ENCODE results near the gene MCF2L.

MCF2L gene

GRCh38 chr13:113120300-113121182 is 151.5 kb downstream of the MCF2L start:
- H3K4me3 ChIP-seq (ENCODE audit: low read depth, low read length), result no peak overlapping the region
- TF ChIP-seq CTCF (IDR thresholded peaks at IDR 0.05; ENCODE audit: low read depth, low read length, missing control alignments), result no peak
- H3K36me3 ChIP-seq (replicated peaks), result no peaks in the 10 kb centered on the region
- H3K27ac ChIP-seq, result no peak overlapping the region
- in situ Hi-C loops (cut with HindIII; ENCODE audit: low pct_ligation_motif_present, low sequenced_read_pairs), result no loop called here
- no peaks in the 10 kb centered on the region for H3K27me3 ChIP-seq (replicated peaks)
- DNase-seq, result no peak

GRCh38 chr13:113121183-113121927 is 152.3 kb downstream of the MCF2L start:
- Histone ChIP-seq H3K36me3 (replicated peaks) (no peaks in the 10 kb centered on the region), H3K27ac (no peak overlapping the region), H3K27me3 (replicated peaks) (no peaks in the 10 kb centered on the region), H3K4me3 (ENCODE audit: low read depth, low read length) (no peak overlapping the region)
- in situ Hi-C loops (cut with HindIII; ENCODE audit: low pct_ligation_motif_present, low sequenced_read_pairs), result no loop called here
- TF ChIP-seq CTCF (IDR thresholded peaks at IDR 0.05; ENCODE audit: low read depth, low read length, missing control alignments), result no peak
- DNase-seq, result no peak

GRCh38 chr13:113121928-113122471 is 153.0 kb downstream of the MCF2L start:
- Histone ChIP-seq H3K36me3 (replicated peaks) (no peaks in the 10 kb centered on the region), H3K27me3 (replicated peaks) (no peaks in the 10 kb centered on the region), H3K4me3 (ENCODE audit: low read depth, low read length) (no peak overlapping the region), H3K27ac (no peak overlapping the region)
- no peak for DNase-seq
- no peak for TF ChIP-seq CTCF (IDR thresholded peaks at IDR 0.05; ENCODE audit: low read depth, low read length, missing control alignments)
- in situ Hi-C loops (cut with HindIII; ENCODE audit: low pct_ligation_motif_present, low sequenced_read_pairs), result no loop called here

- peak; percentile 29 for TF ChIP-seq CTCF (IDR thresholded peaks at IDR 0.05; ENCODE audit: low read depth, low read length, missing control alignments)
- in situ Hi-C loops (cut with HindIII; ENCODE audit: low pct_ligation_motif_present, low sequenced_read_pairs), result no loop called here
- peak; percentile 75 for DNase-seq
- no peaks in the 10 kb centered on the region for H3K36me3 ChIP-seq (replicated peaks)
- H3K27me3 ChIP-seq (replicated peaks), result no peaks in the 10 kb centered on the region
- H3K4me3 ChIP-seq (ENCODE audit: low read depth, low read length), result peak within 1 kb of the TSS; percentile 43
- H3K27ac ChIP-seq, result no peak within 1 kb of the TSS
Observed at GRCh38 chr13:113122550-113123225, 153.7 kb downstream of the MCF2L start, which contains the start of gene F10. Gene F10, plus strand, starts transcription at chr13:113122799. Its CDS starts 57 bp downstream, at chr13:113122856.

- Histone ChIP-seq H3K27me3 (replicated peaks) (no peaks in the 10 kb centered on the region), H3K36me3 (replicated peaks) (no peaks in the 10 kb centered on the region), H3K27ac (no peak overlapping the region), H3K4me3 (ENCODE audit: low read depth, low read length) (no peak overlapping the region)
- TF ChIP-seq CTCF (IDR thresholded peaks at IDR 0.05; ENCODE audit: low read depth, low read length, missing control alignments), result peak; percentile 46
- no peak for DNase-seq
- in situ Hi-C loops (cut with HindIII; ENCODE audit: low pct_ligation_motif_present, low sequenced_read_pairs), result no loop called here
Observed at GRCh38 chr13:113123226-113124201, 154.5 kb downstream of the MCF2L start.

Data from brain microvascular endothelial cell (primary cell).